ENCODE results near the gene MPHOSPH9.
"Not testable (repeated sequence)": the region's sequence is repeated elsewhere in the genome, so short reads cannot be mapped to it uniquely, and the experiment has no call there.

MPHOSPH9 gene

GRCh38 chr12:123253641-123254459 is 20.9 kb upstream of the MPHOSPH9 start:
- DNase-seq, result no peak

GRCh38 chr12:123252365-123252764 is 19.4 kb upstream of the MPHOSPH9 start:
- not testable (repeated sequence) for DNase-seq

- no peak for DNase-seq
These were observed 18.6 kb upstream of the MPHOSPH9 start for GRCh38 chr12:123251403-123252076.

- no peak for DNase-seq
These were observed 17.8 kb upstream of the MPHOSPH9 start for GRCh38 chr12:123250471-123251383.

- DNase-seq, result not testable (repeated sequence)
These were observed 16.2 kb upstream of the MPHOSPH9 start for GRCh38 chr12:123248996-123249741.

- DNase-seq, result not testable (repeated sequence)
These were observed 15.2 kb upstream of the MPHOSPH9 start for GRCh38 chr12:123248129-123248528.

- DNase-seq, result no peak
These were observed 12.7 kb upstream of the MPHOSPH9 start for GRCh38 chr12:123245678-123246077.

GRCh38 chr12:123243671-123244262 is 10.8 kb upstream of the MPHOSPH9 start:
- DNase-seq, result no peak

- DNase-seq, result no peak
These were observed 9.4 kb upstream of the MPHOSPH9 start for GRCh38 chr12:123242116-123242904.

- no peak for DNase-seq
These were observed 6.0 kb upstream of the MPHOSPH9 start for GRCh38 chr12:123238961-123239360.

GRCh38 chr12:123238330-123238682 is 5.4 kb upstream of the MPHOSPH9 start:
- DNase-seq, result no peak

- DNase-seq, result peak; percentile 64 to 78
These were observed 4.8 kb upstream of the MPHOSPH9 start for GRCh38 chr12:123237646-123238329.

GRCh38 chr12:123233505-123234308 is 766 bp upstream of the MPHOSPH9 start:
- DNase-seq, result no peak

GRCh38 chr12:123232472-123232806 is 502 bp downstream of the MPHOSPH9 start:
- no peak for DNase-seq

- no peak for DNase-seq
These were observed 1.0 kb downstream of the MPHOSPH9 start for GRCh38 chr12:123231931-123232330.

GRCh38 chr12:123229051-123229450 is 3.9 kb downstream of the MPHOSPH9 start:
- DNase-seq, result no peak

- DNase-seq, result no peak
These were observed 5.2 kb downstream of the MPHOSPH9 start for GRCh38 chr12:123227581-123228258.

- no peak for DNase-seq
These were observed 7.5 kb downstream of the MPHOSPH9 start for GRCh38 chr12:123225443-123225842.

GRCh38 chr12:123223241-123223668 is 9.7 kb downstream of the MPHOSPH9 start:
- DNase-seq, result peak; percentile 52 to 58
